Measurements from ENCODE around the gene TRIM34.
A peak's percentile ranks its signal among the peaks of the same experiment; 100 is the strongest.
"Not testable (repeated sequence)": the region's sequence is repeated elsewhere in the genome, so short reads cannot be mapped to it uniquely, and the experiment has no call there.

Gene TRIM34

GRCh38 chr11:5684036-5684645, 59.3 kb downstream of the TRIM34 start:
- H3K36me3 Mint-ChIP-seq (ENCODE audit: low read depth), result peaks cover 26% of the 10 kb centered on the region
- H3K4me3 Mint-ChIP-seq, result peak overlapping the region; percentile 90
- peaks cover 40% of the 10 kb centered on the region for H3K4me1 Mint-ChIP-seq (ENCODE audit: low read depth)
- H3K27ac Mint-ChIP-seq, result peak overlapping the region; percentile 88
- H3K9me3 Mint-ChIP-seq, result no peaks in the 10 kb centered on the region
- DNase-seq (ENCODE audit: low spot score), result no peak
- no peaks in the 10 kb centered on the region for H3K27me3 Mint-ChIP-seq (ENCODE audit: low read depth)

- peaks cover 21% of the 10 kb centered on the region for H3K36me3 Mint-ChIP-seq (ENCODE audit: low read depth)
- peak within 1 kb of the TSS; percentile 90 for H3K4me3 Mint-ChIP-seq
- H3K27me3 Mint-ChIP-seq (ENCODE audit: low read depth), result no peaks in the 10 kb centered on the region
- H3K9me3 Mint-ChIP-seq, result no peaks in the 10 kb centered on the region
- DNase-seq (ENCODE audit: low spot score), result peak; percentile 87
- H3K27ac Mint-ChIP-seq, result peak within 1 kb of the TSS; percentile 88
- H3K4me1 Mint-ChIP-seq (ENCODE audit: low read depth), result peaks cover 40% of the 10 kb centered on the region
Observed at GRCh38 chr11:5684646-5685362, 60.0 kb downstream of the TRIM34 start, which contains the start of gene TRIM5. TRIM5 (minus strand) TSS chr11:5685074; CDS start chr11:5680177, 4,897 bp downstream.

GRCh38 chr11:5686426-5686825, 61.6 kb downstream of the TRIM34 start:
- H3K27ac Mint-ChIP-seq, result no peak overlapping the region
- peaks cover 35% of the 10 kb centered on the region for H3K4me1 Mint-ChIP-seq (ENCODE audit: low read depth)
- no peaks in the 10 kb centered on the region for H3K9me3 Mint-ChIP-seq
- H3K36me3 Mint-ChIP-seq (ENCODE audit: low read depth), result peaks cover 15% of the 10 kb centered on the region
- DNase-seq (ENCODE audit: low spot score), result no peak
- no peaks in the 10 kb centered on the region for H3K27me3 Mint-ChIP-seq (ENCODE audit: low read depth)
- no peak overlapping the region for H3K4me3 Mint-ChIP-seq

- Mint-ChIP-seq H3K36me3 (ENCODE audit: low read depth) (peaks cover 22% of the 10 kb centered on the region), H3K4me3 (peak overlapping the region; percentile 31), H3K9me3 (no peaks in the 10 kb centered on the region), H3K4me1 (ENCODE audit: low read depth) (peaks cover 45% of the 10 kb centered on the region), H3K27ac (no peak overlapping the region), H3K27me3 (ENCODE audit: low read depth) (no peaks in the 10 kb centered on the region)
- DNase-seq (ENCODE audit: low spot score), result no peak
Observed at GRCh38 chr11:5688482-5688881, 63.7 kb downstream of the TRIM34 start.

- DNase-seq (ENCODE audit: low spot score), result peak; percentile 66
- Mint-ChIP-seq H3K4me3 (peak within 1 kb of the TSS; percentile 95), H3K36me3 (ENCODE audit: low read depth) (peaks cover 23% of the 10 kb centered on the region), H3K27ac (peak within 1 kb of the TSS; percentile 98), H3K27me3 (ENCODE audit: low read depth) (no peaks in the 10 kb centered on the region), H3K9me3 (no peaks in the 10 kb centered on the region), H3K4me1 (ENCODE audit: low read depth) (peaks cover 44% of the 10 kb centered on the region)
Observed at GRCh38 chr11:5689551-5689983, 64.8 kb downstream of the TRIM34 start, which contains the start of gene TRIM22. TRIM22 (plus strand) TSS chr11:5689790; CDS start chr11:5696233, 6,443 bp downstream.

GRCh38 chr11:5690216-5690615, 65.4 kb downstream of the TRIM34 start:
- H3K27ac Mint-ChIP-seq, result peak overlapping the region; percentile 98
- no peaks in the 10 kb centered on the region for H3K9me3 Mint-ChIP-seq
- peaks cover 45% of the 10 kb centered on the region for H3K4me1 Mint-ChIP-seq (ENCODE audit: low read depth)
- peaks cover 28% of the 10 kb centered on the region for H3K36me3 Mint-ChIP-seq (ENCODE audit: low read depth)
- peak overlapping the region; percentile 95 for H3K4me3 Mint-ChIP-seq
- H3K27me3 Mint-ChIP-seq (ENCODE audit: low read depth), result no peaks in the 10 kb centered on the region
- no peak for DNase-seq (ENCODE audit: low spot score)

- Mint-ChIP-seq H3K27me3 (ENCODE audit: low read depth) (no peaks in the 10 kb centered on the region), H3K4me3 (peak overlapping the region; percentile 95), H3K9me3 (no peaks in the 10 kb centered on the region), H3K27ac (peak overlapping the region; percentile 98), H3K36me3 (ENCODE audit: low read depth) (peaks cover 30% of the 10 kb centered on the region), H3K4me1 (ENCODE audit: low read depth) (peaks cover 43% of the 10 kb centered on the region)
- no peak for DNase-seq (ENCODE audit: low spot score)
Observed at GRCh38 chr11:5690736-5691135, 65.9 kb downstream of the TRIM34 start.

GRCh38 chr11:5691238-5691963, 66.6 kb downstream of the TRIM34 start:
- Mint-ChIP-seq H3K4me1 (ENCODE audit: low read depth) (peaks cover 47% of the 10 kb centered on the region), H3K36me3 (ENCODE audit: low read depth) (peaks cover 36% of the 10 kb centered on the region), H3K4me3 (peak overlapping the region; percentile 95), H3K27ac (peak overlapping the region; percentile 98)
- not testable (repeated sequence) for H3K9me3 Mint-ChIP-seq; H3K27me3 Mint-ChIP-seq (ENCODE audit: low read depth); DNase-seq (ENCODE audit: low spot score)

- no peaks in the 10 kb centered on the region for H3K27me3 Mint-ChIP-seq (ENCODE audit: low read depth)
- H3K27ac Mint-ChIP-seq, result peak overlapping the region; percentile 98
- peaks cover 39% of the 10 kb centered on the region for H3K36me3 Mint-ChIP-seq (ENCODE audit: low read depth)
- H3K4me1 Mint-ChIP-seq (ENCODE audit: low read depth), result peaks cover 47% of the 10 kb centered on the region
- no peaks in the 10 kb centered on the region for H3K9me3 Mint-ChIP-seq
- DNase-seq (ENCODE audit: low spot score), result no peak
- peak overlapping the region; percentile 95 for H3K4me3 Mint-ChIP-seq
Observed at GRCh38 chr11:5691964-5692361, 67.2 kb downstream of the TRIM34 start.
